ENCODE results near the gene NOLC1. TPM values are rescaled to one million over a fixed set of nuclear protein-coding genes. Genes with fewer than 3 reads are reported as not detected.
A peak's percentile ranks its signal among the peaks of the same experiment; 100 is the strongest.

Gene NOLC1
- total and polyA plus RNA-seq, 2 of the 13 experiments (the other 11 are each of a cell fraction or from before 2014, with no cell fraction given): 50.6 to 81.0 TPM

DNA sequence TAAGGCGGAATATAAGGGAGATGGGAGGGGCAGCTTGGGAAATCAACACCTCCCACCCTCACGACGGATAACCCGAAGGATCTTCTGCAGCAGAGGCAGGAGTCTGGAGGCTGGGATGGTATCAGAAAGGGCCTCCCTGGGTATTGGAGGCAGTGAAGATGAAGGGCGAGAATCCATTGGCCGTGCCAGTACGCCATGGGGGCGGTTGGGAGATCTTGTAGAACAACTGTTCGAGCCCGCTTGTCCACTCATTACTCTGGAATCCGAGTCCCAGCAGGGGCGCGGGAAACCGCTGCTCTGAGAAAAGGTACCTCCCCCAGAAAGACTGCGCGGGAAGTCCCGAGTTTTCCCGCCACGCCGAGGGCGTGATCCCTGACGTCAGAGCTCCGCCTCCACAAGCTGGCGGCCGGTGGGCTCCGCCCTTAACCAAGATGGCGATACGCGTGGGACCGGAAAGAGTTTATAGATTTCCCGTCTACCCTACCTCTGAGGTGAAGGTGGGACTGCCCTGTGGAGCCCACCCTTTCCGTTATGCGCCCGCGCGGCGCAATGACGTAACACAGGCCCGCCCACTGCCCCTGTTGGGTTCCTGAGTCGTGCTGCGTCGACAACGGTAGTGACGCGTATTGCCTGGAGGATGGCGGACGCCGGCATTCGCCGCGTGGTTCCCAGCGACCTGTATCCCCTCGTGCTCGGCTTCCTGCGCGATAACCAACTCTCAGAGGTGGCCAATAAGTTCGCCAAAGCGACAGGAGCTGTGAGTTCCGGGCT, at the start of gene NOLC1 (continued):
- peak; percentile 48; the same call in 1 of the 2 replicates for TF ChIP-seq SATB2 (CRISPR knock-in tag; IDR thresholded peaks at IDR 0.05)
- no peak for TF ChIP-seq HMGA1 (CRISPR knock-in tag; conservative IDR thresholded peaks at IDR 0.05)
- TF ChIP-seq NRL (CRISPR knock-in tag; IDR thresholded peaks at IDR 0.05; ENCODE audit: borderline replicate concordance): no peak; the same call in none of the 2 replicates
- TF ChIP-seq GPN1 (CRISPR knock-in tag; IDR thresholded peaks at IDR 0.05; ENCODE audit: borderline replicate concordance): no peak
- 0 out of 2 replicates have a peak, but pooled peaks have one; percentile 58 for TF ChIP-seq TIGD3 (CRISPR knock-in tag; IDR thresholded peaks at IDR 0.05; ENCODE audit: borderline replicate concordance)
- TF ChIP-seq, protein P1, sequence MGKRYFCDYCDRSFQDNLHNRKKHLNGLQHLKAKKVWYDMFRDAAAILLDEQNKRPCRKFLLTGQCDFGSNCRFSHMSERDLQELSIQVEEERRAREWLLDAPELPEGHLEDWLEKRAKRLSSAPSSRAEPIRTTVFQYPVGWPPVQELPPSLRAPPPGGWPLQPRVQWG (CRISPR knock-in tag; IDR thresholded peaks at IDR 0.05; ENCODE audit: borderline replicate concordance, low read depth): no peak
- no peak for TF ChIP-seq TCF7L2 (IDR thresholded peaks at IDR 0.05; ENCODE audit: low read depth, low read length)
- peak; percentile 62; the same call in 1 of the 2 replicates for TF ChIP-seq NFE2L1 (CRISPR knock-in tag; IDR thresholded peaks at IDR 0.05; ENCODE audit: borderline replicate concordance)
- peak; percentile 71; the same call in 1 of the 2 replicates for TF ChIP-seq ZNF556 (CRISPR knock-in tag; IDR thresholded peaks at IDR 0.05; ENCODE audit: borderline replicate concordance)
- TF ChIP-seq ZZZ3 (CRISPR knock-in tag; IDR thresholded peaks at IDR 0.05; ENCODE audit: borderline replicate concordance): no peak; the same call in 1 of the 2 replicates
- TF ChIP-seq JUNB (CRISPR knock-in tag; IDR thresholded peaks at IDR 0.05; ENCODE audit: borderline replicate concordance): peak; percentile 27; the same call in 1 of the 2 replicates
- TF ChIP-seq, protein P2, sequence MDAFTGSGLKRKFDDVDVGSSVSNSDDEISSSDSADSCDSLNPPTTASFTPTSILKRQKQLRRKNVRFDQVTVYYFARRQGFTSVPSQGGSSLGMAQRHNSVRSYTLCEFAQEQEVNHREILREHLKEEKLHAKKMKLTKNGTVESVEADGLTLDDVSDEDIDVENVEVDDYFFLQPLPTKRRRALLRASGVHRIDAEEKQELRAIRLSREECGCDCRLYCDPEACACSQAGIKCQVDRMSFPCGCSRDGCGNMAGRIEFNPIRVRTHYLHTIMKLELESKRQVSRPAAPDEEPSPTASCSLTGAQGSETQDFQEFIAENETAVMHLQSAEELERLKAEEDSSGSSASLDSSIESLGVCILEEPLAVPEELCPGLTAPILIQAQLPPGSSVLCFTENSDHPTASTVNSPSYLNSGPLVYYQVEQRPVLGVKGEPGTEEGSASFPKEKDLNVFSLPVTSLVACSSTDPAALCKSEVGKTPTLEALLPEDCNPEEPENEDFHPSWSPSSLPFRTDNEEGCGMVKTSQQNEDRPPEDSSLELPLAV (CRISPR knock-in tag; conservative IDR thresholded peaks at IDR 0.05; ENCODE audit: low read depth): no peak
- TF ChIP-seq HNRNPH1 (optimal IDR thresholded peaks at IDR 0.05; ENCODE audit: low read depth, low read length): no peak
- TF ChIP-seq PCBP2 (optimal IDR thresholded peaks at IDR 0.05; ENCODE audit: low read depth, low read length, poor library complexity, severe bottlenecking): no peak
- TF ChIP-seq ZNF768 (CRISPR knock-in tag; IDR thresholded peaks at IDR 0.05): peak; percentile 50; the same call in 1 of the 2 replicates
- TF ChIP-seq, protein P3, sequence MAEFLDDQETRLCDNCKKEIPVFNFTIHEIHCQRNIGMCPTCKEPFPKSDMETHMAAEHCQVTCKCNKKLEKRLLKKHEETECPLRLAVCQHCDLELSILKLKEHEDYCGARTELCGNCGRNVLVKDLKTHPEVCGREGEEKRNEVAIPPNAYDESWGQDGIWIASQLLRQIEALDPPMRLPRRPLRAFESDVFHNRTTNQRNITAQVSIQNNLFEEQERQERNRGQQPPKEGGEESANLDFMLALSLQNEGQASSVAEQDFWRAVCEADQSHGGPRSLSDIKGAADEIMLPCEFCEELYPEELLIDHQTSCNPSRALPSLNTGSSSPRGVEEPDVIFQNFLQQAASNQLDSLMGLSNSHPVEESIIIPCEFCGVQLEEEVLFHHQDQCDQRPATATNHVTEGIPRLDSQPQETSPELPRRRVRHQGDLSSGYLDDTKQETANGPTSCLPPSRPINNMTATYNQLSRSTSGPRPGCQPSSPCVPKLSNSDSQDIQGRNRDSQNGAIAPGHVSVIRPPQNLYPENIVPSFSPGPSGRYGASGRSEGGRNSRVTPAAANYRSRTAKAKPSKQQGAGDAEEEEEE (CRISPR knock-in tag; IDR thresholded peaks at IDR 0.05; ENCODE audit: borderline replicate concordance): no peak
- TF ChIP-seq KLF6 (CRISPR knock-in tag; IDR thresholded peaks at IDR 0.05): no peak; the same call in none of the 2 replicates
- TF ChIP-seq IRF2 (CRISPR knock-in tag; IDR thresholded peaks at IDR 0.05): peak; percentile 88; the same call in 1 of the 2 replicates
- TF ChIP-seq MAFF (IDR thresholded peaks at IDR 0.05; ENCODE audit: low read depth, low read length): no peak
- TF ChIP-seq ZNF883 (CRISPR knock-in tag; IDR thresholded peaks at IDR 0.05; ENCODE audit: not compliant biosample characterization): peak; percentile 86

Measured in HepG2 (cell line).